SK-N-SH (cell line): ENCODE results near the gene DCLRE1B.
"Not testable (repeated sequence)": the region's sequence is repeated elsewhere in the genome, so short reads cannot be mapped to it uniquely, and the experiment has no call there.

Source experiments
- EP300 ChIP-seq, 2 experiments: IDR thresholded peaks; 2 replicates each; pipeline versions ENCODE4 v1.4.0 to v1.6.1; 2012; ENCODE audit warnings: borderline replicate concordance in 1 of 2, low read depth in 1 of 2, low read length in 1 of 2
- FOXJ3 ChIP-seq: sonication (generic); formaldehyde crosslinking; IDR thresholded peaks from 2 replicates; pipeline ENCODE4 v1.5.1; 2020; ENCODE audit warnings: mild to moderate bottlenecking, missing genetic modification reagents
- GABPA ChIP-seq: IDR thresholded peaks from 2 replicates; pipeline ENCODE4 v1.4.0; 2012; ENCODE audit warnings: low read depth, mild to moderate bottlenecking
- MAX ChIP-seq: IDR thresholded peaks from 2 replicates; pipeline ENCODE4 v1.4.0; 2012; ENCODE audit warnings: low read depth
- NRF1 ChIP-seq: IDR thresholded peaks from 2 replicates; pipeline ENCODE4 v1.6.1; 2012; ENCODE audit warnings: low read depth, mild to moderate bottlenecking, low read length
- POLR2AphosphoS5 ChIP-seq: IDR thresholded peaks from 2 replicates; pipeline ENCODE4 v1.6.1; 2012; ENCODE audit warnings: low read depth, low read length
- RAD21 ChIP-seq: IDR thresholded peaks from 2 replicates; pipeline ENCODE4 v1.6.1; 2012; ENCODE audit warnings: mild to moderate bottlenecking, low read length
- REST ChIP-seq: IDR thresholded peaks from 2 replicates; pipeline ENCODE4 v1.6.1; 2012; ENCODE audit warnings: mild to moderate bottlenecking, low read depth, low read length, moderate library complexity
- SMC3 ChIP-seq: IDR thresholded peaks from 2 replicates; pipeline ENCODE4 v1.6.1; 2012; ENCODE audit warnings: low read depth, low read length, improper control_type of control experiment
- TAF1 ChIP-seq: IDR thresholded peaks from 2 replicates; pipeline ENCODE4 v1.6.1; 2012; ENCODE audit warnings: low read depth, mild to moderate bottlenecking, low read length, moderate library complexity, borderline replicate concordance
- TCF12 ChIP-seq: IDR thresholded peaks from 2 replicates; pipeline ENCODE4 v1.4.0; 2012
- USF2 ChIP-seq: fragments of 150-350 bp; IDR thresholded peaks from 2 replicates; pipeline ENCODE4 v1.6.1; 2017; ENCODE audit warnings: antibody characterized with exemption, low read length, low read depth, borderline replicate concordance
- TF ChIP-seq, protein P1 (sequence below): fragments of 200-600 bp; sonication (generic); IDR thresholded peaks from 2 replicates; pipeline ENCODE4 v1.6.1; 2017; ENCODE audit warnings: antibody characterized with exemption, mild to moderate bottlenecking, moderate library complexity
- TF ChIP-seq, protein P2 (sequence below): IDR thresholded peaks from 2 replicates; pipeline ENCODE4 v1.4.0; 2012; ENCODE audit warnings: low read depth, borderline replicate concordance

DNA sequence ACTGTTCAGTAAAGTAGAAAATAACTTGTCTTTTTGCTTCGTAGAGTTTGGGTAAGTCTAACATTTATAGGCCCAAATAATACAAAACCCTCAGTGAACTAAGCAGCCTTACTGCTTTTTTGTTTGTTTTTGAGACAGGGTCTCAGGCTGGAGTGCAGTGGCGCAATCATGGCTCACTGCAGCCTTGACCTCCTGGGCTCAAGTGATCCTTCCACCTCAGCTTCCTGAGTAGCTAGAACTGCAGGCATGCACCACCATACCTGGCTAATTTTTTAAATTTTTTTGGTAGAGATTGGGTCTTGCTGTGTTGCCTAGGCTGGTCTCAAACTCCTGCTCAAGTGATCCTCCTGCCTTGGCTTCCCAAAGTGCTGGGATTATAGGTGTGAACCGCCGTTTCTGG, 43.0 kb downstream of the DCLRE1B start:
- TF ChIP-seq, protein P1, sequence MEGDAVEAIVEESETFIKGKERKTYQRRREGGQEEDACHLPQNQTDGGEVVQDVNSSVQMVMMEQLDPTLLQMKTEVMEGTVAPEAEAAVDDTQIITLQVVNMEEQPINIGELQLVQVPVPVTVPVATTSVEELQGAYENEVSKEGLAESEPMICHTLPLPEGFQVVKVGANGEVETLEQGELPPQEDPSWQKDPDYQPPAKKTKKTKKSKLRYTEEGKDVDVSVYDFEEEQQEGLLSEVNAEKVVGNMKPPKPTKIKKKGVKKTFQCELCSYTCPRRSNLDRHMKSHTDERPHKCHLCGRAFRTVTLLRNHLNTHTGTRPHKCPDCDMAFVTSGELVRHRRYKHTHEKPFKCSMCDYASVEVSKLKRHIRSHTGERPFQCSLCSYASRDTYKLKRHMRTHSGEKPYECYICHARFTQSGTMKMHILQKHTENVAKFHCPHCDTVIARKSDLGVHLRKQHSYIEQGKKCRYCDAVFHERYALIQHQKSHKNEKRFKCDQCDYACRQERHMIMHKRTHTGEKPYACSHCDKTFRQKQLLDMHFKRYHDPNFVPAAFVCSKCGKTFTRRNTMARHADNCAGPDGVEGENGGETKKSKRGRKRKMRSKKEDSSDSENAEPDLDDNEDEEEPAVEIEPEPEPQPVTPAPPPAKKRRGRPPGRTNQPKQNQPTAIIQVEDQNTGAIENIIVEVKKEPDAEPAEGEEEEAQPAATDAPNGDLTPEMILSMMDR = not testable (repeated sequence)
- not testable (repeated sequence) for TF ChIP-seq POLR2AphosphoS5; MAX; USF2; REST; FOXJ3 (CRISPR knock-in tag); TCF12; RAD21; NRF1; SMC3; EP300 (IDR thresholded peaks at IDR 0.05; ENCODE audit: borderline replicate concordance in 1 of 2, low read depth in 1 of 2, low read length in 1 of 2); GABPA; TAF1
- TF ChIP-seq, protein P2, sequence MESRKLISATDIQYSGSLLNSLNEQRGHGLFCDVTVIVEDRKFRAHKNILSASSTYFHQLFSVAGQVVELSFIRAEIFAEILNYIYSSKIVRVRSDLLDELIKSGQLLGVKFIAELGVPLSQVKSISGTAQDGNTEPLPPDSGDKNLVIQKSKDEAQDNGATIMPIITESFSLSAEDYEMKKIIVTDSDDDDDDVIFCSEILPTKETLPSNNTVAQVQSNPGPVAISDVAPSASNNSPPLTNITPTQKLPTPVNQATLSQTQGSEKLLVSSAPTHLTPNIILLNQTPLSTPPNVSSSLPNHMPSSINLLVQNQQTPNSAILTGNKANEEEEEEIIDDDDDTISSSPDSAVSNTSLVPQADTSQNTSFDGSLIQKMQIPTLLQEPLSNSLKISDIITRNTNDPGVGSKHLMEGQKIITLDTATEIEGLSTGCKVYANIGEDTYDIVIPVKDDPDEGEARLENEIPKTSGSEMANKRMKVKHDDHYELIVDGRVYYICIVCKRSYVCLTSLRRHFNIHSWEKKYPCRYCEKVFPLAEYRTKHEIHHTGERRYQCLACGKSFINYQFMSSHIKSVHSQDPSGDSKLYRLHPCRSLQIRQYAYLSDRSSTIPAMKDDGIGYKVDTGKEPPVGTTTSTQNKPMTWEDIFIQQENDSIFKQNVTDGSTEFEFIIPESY = not testable (repeated sequence)
